Measurements from ENCODE around the gene NGRN. TPM values are rescaled to one million over a fixed set of nuclear protein-coding genes. Genes with fewer than 3 reads are reported as not detected.
"Not testable (repeated sequence)": the region's sequence is repeated elsewhere in the genome, so short reads cannot be mapped to it uniquely, and the experiment has no call there.

Gene NGRN
- total RNA-seq, 1 donor, result 68.4 TPM

DNA sequence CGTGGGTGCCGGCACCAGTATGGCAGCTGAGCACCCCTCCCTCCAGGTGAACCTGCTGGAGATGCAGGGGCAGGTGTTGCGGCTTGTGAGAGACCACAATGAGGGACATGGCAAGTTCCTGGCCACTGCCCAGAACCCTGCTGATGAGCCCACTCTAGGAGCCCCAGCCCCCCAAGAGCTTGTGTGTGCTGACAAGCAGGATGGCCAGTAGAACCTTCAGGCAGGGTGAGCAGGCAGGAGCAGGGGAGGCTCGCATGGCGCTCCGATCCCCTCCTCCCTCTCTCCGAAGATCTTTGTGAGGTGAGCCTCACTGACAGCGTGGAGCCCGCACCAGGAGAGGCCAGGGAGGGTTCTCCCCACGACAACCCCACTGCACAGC, 29.8 kb downstream of the NGRN start:
- Histone ChIP-seq H2AFZ (ENCODE audit: low read length) (no peak overlapping the region), H3K4me2 (ENCODE audit: insufficient read depth, low read length) (no peak overlapping the region), H3K27ac (ENCODE audit: low read depth, low read length) (no peak overlapping the region), H4K20me1 (ENCODE audit: insufficient read depth, low read length) (no peaks in the 10 kb centered on the region), H3K4me1 (ENCODE audit: insufficient read depth, low read length) (no peaks in the 10 kb centered on the region), H3K9me3 (ENCODE audit: low read depth, low read length) (no peaks in the 10 kb centered on the region), H3K36me3 (ENCODE audit: insufficient read depth, low read length) (no peaks in the 10 kb centered on the region), H3K4me3 (ENCODE audit: insufficient read depth, low read length) (no peak overlapping the region), H3K79me2 (ENCODE audit: insufficient read depth, low read length) (no peaks in the 10 kb centered on the region), H3K27me3 (ENCODE audit: insufficient read depth, low read length) (no peaks in the 10 kb centered on the region)
- no peak for DNase-seq (ENCODE audit: insufficient read length, low spot score, missing footprints)
- TF ChIP-seq, protein P1, sequence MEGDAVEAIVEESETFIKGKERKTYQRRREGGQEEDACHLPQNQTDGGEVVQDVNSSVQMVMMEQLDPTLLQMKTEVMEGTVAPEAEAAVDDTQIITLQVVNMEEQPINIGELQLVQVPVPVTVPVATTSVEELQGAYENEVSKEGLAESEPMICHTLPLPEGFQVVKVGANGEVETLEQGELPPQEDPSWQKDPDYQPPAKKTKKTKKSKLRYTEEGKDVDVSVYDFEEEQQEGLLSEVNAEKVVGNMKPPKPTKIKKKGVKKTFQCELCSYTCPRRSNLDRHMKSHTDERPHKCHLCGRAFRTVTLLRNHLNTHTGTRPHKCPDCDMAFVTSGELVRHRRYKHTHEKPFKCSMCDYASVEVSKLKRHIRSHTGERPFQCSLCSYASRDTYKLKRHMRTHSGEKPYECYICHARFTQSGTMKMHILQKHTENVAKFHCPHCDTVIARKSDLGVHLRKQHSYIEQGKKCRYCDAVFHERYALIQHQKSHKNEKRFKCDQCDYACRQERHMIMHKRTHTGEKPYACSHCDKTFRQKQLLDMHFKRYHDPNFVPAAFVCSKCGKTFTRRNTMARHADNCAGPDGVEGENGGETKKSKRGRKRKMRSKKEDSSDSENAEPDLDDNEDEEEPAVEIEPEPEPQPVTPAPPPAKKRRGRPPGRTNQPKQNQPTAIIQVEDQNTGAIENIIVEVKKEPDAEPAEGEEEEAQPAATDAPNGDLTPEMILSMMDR (IDR thresholded peaks at IDR 0.05; ENCODE audit: extremely low read depth, low read depth, low read length), result no peak

DNA sequence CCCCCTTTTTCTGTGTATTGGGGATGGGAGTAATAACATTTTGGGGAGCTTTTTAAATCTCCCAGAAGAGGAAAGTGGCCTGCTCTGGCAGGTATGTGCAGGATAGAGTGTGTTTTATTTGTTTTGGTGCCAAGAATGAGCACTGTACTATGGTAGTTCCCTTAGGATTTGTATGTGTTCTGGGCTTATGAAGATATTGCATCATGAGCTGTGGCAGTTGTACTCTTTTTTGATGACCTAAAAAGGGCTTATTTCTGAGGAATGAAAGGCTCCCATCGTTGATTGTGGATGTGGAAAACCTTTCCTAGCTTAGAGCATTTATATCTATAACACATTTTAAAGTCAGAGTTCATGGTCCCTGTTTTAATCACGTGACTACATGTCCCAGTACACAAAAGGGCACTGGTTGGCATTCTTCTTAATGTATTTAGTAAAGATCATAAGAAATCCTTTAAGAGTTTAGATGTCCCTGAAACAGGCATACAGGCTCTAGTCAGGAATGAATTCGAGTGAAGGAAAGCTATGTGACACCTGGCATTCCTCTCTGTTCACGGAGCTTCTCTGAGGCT, 30.9 kb downstream of the NGRN start:
- not testable (repeated sequence) for H3K4me3 ChIP-seq (ENCODE audit: insufficient read depth, low read length); H3K79me2 ChIP-seq (ENCODE audit: insufficient read depth, low read length); H3K9me3 ChIP-seq (ENCODE audit: low read depth, low read length); DNase-seq (ENCODE audit: insufficient read length, low spot score, missing footprints); H3K27ac ChIP-seq (ENCODE audit: low read depth, low read length); H3K4me2 ChIP-seq (ENCODE audit: insufficient read depth, low read length); H4K20me1 ChIP-seq (ENCODE audit: insufficient read depth, low read length); H3K27me3 ChIP-seq (ENCODE audit: insufficient read depth, low read length); H2AFZ ChIP-seq (ENCODE audit: low read length); H3K4me1 ChIP-seq (ENCODE audit: insufficient read depth, low read length); H3K36me3 ChIP-seq (ENCODE audit: insufficient read depth, low read length)

DNA sequence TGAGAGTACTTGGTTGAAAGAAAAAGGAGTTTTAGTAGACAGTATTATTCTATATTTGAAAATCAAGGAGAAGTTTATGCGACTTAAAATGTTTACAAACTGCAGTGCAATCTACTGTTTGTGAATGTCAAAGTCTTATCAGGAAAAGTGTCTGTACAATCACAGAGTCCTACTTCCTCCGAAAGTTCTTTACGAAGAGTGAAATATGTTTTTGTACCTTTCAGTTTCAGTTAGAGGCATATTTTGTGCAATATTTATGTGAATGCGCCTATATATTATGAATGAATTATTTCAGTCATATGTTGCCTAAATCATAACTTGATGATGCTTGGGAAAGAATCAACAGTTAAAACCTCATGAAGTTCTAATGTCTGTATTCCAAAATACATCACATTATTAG, 31.5 kb downstream of the NGRN start:
- Histone ChIP-seq H2AFZ (ENCODE audit: low read length) (no peak overlapping the region), H4K20me1 (ENCODE audit: insufficient read depth, low read length) (no peaks in the 10 kb centered on the region), H3K27me3 (ENCODE audit: insufficient read depth, low read length) (no peaks in the 10 kb centered on the region), H3K4me2 (ENCODE audit: insufficient read depth, low read length) (no peak overlapping the region), H3K9me3 (ENCODE audit: low read depth, low read length) (no peaks in the 10 kb centered on the region), H3K36me3 (ENCODE audit: insufficient read depth, low read length) (no peaks in the 10 kb centered on the region), H3K4me1 (ENCODE audit: insufficient read depth, low read length) (no peaks in the 10 kb centered on the region), H3K79me2 (ENCODE audit: insufficient read depth, low read length) (no peaks in the 10 kb centered on the region), H3K27ac (ENCODE audit: low read depth, low read length) (no peak overlapping the region), H3K4me3 (ENCODE audit: insufficient read depth, low read length) (no peak overlapping the region)
- DNase-seq (ENCODE audit: insufficient read length, low spot score, missing footprints), result no peak
- TF ChIP-seq, protein P1 (IDR thresholded peaks at IDR 0.05; ENCODE audit: extremely low read depth, low read depth, low read length), result no peak

DNA sequence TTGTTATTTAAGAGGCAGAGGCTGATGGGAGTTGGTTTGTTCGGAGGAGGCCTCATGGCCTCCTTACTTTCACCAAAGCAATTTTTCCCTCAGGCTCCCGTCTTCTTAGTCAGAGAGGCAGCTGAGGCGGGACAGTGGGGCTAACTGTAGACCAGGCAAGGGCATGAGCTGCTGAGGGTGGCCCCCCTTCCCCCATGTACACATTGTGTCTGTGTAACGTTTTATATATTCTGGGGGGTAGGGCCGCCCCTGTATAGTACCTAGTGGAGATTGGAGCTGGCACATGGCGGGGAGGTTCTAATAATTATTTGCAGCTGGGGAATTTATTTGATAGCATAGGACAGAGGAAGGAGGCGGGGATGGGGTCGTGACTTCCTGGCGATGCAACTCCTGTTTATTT, 35.1 kb downstream of the NGRN start:
- peak overlapping the region; percentile 2 for H2AFZ ChIP-seq (ENCODE audit: low read length)
- H3K4me1 ChIP-seq (ENCODE audit: insufficient read depth, low read length), result no peaks in the 10 kb centered on the region
- no peaks in the 10 kb centered on the region for H4K20me1 ChIP-seq (ENCODE audit: insufficient read depth, low read length)
- H3K36me3 ChIP-seq (ENCODE audit: insufficient read depth, low read length), result no peaks in the 10 kb centered on the region
- no peaks in the 10 kb centered on the region for H3K79me2 ChIP-seq (ENCODE audit: insufficient read depth, low read length)
- H3K4me3 ChIP-seq (ENCODE audit: insufficient read depth, low read length), result no peak overlapping the region
- no peak for DNase-seq (ENCODE audit: insufficient read length, low spot score, missing footprints)
- no peaks in the 10 kb centered on the region for H3K9me3 ChIP-seq (ENCODE audit: low read depth, low read length)
- no peaks in the 10 kb centered on the region for H3K27me3 ChIP-seq (ENCODE audit: insufficient read depth, low read length)
- no peak overlapping the region for H3K27ac ChIP-seq (ENCODE audit: low read depth, low read length)
- TF ChIP-seq, protein P1 (IDR thresholded peaks at IDR 0.05; ENCODE audit: extremely low read depth, low read depth, low read length), result no peak
- H3K4me2 ChIP-seq (ENCODE audit: insufficient read depth, low read length), result no peak overlapping the region

Measured in osteoblast (primary cell).